ENCODE measurements around the gene PHACTR3.

DNA sequence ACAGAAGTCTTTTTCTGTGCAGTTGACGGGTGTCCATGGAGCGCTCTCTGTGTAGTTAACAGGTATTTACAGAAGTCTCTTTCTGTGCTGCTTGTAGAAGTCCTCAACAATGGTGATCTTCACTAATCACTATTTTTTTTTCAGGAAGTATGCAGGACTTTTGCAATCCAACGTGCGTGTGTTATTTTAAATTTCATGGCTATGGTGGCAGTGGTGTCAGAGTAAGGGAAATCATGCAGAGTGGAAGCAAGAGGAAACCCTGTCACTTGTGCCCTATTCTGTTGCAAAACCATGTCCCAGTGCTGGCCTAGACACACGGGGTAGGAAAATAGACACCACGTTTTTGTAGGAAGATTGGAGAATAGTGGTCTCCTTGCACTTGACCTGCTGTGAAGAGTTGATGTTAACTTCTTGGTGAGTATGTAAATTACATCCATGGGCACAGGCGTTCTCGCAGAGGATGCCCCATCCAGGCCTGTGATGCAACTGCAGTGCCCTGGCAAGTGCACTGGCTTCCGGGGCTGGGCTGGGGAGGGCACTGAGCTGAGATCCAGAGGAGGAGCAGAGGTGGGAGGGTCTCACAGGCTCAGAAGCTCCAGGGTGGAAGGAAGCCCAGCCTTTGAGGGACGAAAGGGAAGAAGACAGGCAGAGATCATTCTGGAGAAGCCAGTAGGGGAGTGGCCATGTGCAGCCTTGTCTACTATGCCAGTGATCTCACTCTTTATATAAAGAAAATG lies 182.6 kb downstream of the PHACTR3 start:
- TF ChIP-seq CTCF (conservative IDR thresholded peaks at IDR 0.05) (no peak), ZFX (IDR thresholded peaks at IDR 0.05) (no peak)

Measured in C4-2B (cell line).